Adipocyte (in vitro differentiated cells): ENCODE results near the gene MYL12A.
"Not testable (repeated sequence)": the region's sequence is repeated elsewhere in the genome, so short reads cannot be mapped to it uniquely, and the experiment has no call there.

Experiments used
- DNase-seq: peaks from one replicate; pipeline ENCODE4 v3.0.0-alpha.2; 2015; ENCODE audit warnings: low read depth
- H3K27me3 ChIP-seq: replicated peaks from 2 replicates; pipeline ENCODE4 v1.7.0; 2013; ENCODE audit warnings: mild to moderate bottlenecking, low read length, moderate library complexity; ENCODE audit not compliant: control insufficient read depth, insufficient read depth
- H3K36me3 ChIP-seq: 2 replicates; pipeline ENCODE4 v1.7.0; 2013; ENCODE audit warnings: low read length, mild to moderate bottlenecking, moderate library complexity; ENCODE audit not compliant: control insufficient read depth, insufficient read depth, severe bottlenecking
- H3K4me1 ChIP-seq: 2 replicates; pipeline ENCODE4 v1.7.0; 2013; ENCODE audit warnings: mild to moderate bottlenecking, low read length, moderate library complexity; ENCODE audit not compliant: control insufficient read depth, insufficient read depth
- H3K4me3 ChIP-seq: 2 replicates; pipeline ENCODE4 v1.7.0; 2013; ENCODE audit warnings: mild to moderate bottlenecking, low read length, moderate library complexity
- H3K9ac ChIP-seq: 2 replicates; pipeline ENCODE4 v1.7.0; 2013; ENCODE audit warnings: mild to moderate bottlenecking, low read length, moderate library complexity
- H3K9me3 ChIP-seq: 2 replicates; pipeline ENCODE4 v1.7.0; 2013; ENCODE audit warnings: mild to moderate bottlenecking, low read length, moderate library complexity; ENCODE audit not compliant: control insufficient read depth

MYL12A gene

DNA sequence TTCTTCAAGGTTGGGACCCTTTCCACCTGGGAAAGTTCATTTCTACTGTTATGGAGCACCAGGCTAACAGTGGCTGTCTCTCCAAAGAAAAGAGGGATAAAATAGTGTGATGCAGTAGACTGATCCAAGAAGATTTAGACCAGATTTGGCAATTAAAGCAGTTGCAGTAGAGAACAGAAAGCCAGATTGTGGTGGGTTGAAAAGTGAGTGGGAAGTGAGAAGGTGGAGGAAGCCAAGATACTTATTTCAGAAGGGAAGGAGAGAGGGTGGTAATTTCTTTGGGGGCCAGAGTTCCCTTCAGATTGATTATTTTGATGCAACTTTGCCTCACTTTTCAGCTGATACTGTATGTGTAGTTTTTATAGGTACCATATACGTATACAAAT, 22.3 kb downstream of the MYL12A start:
- no peak for DNase-seq
- H3K27me3 ChIP-seq, result no peaks in the 10 kb centered on the region
- peaks cover 58% of the 10 kb centered on the region for H3K4me1 ChIP-seq
- H3K4me3 ChIP-seq, result peak overlapping the region; percentile 50
- no peaks in the 10 kb centered on the region for H3K9me3 ChIP-seq
- no peak overlapping the region for H3K9ac ChIP-seq
- H3K36me3 ChIP-seq, result peaks cover 22% of the 10 kb centered on the region

DNA sequence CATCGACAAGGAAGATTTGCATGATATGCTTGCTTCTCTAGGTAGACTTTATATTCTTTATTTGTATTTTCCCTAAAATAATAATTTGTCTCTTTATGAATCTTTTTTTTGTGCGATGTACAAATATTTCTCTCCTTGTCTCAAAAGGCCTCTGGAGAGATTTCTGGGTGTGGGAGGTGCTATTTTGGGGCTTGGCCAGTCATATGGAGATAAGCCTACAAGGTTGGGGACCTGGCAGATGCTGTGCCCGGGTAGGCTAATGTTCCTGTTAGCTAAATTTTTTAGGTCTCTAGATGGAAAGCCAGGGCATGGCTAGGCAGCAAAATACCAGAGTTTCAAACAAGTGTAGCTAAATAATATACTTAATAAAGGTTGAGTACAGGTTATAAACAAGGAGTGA, 25.4 kb downstream of the MYL12A start:
- peaks cover 30% of the 10 kb centered on the region for H3K4me1 ChIP-seq
- H3K36me3 ChIP-seq, result peaks cover 54% of the 10 kb centered on the region
- no peaks in the 10 kb centered on the region for H3K9me3 ChIP-seq

DNA sequence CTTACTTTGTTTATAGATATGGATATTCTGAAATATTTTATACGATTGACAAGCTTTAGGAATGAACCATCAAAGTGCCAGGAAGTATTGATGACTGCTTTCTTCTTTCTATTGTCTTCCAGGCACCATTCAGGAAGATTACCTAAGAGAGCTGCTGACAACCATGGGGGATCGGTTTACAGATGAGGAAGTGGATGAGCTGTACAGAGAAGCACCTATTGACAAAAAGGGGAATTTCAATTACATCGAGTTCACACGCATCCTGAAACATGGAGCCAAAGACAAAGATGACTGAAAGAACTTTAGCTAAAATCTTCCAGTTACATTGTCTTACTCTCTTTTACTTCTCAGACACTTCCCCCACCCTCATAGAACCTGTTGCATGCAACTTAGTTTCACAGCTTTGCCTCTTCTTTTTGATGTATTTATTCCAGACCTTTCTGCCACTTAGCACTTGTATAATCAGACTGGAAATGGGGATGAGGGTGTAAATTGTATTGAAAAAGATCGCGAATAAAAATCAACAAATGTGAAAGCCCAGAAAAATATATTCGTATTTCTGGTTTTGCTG, 30.1 kb downstream of the MYL12A start:
- not testable (repeated sequence) for H3K4me3 ChIP-seq, DNase-seq, H3K27me3 ChIP-seq, H3K9me3 ChIP-seq, H3K9ac ChIP-seq
- Histone ChIP-seq H3K36me3 (peaks cover 67% of the 10 kb centered on the region), H3K4me1 (peaks cover 11% of the 10 kb centered on the region)

More for the DNA sequence above, 25.4 kb downstream of the MYL12A start:
- Histone ChIP-seq H3K4me3 (no peak overlapping the region), H3K9ac (no peak overlapping the region), H3K27me3 (no peaks in the 10 kb centered on the region)
- no peak for DNase-seq

DNA sequence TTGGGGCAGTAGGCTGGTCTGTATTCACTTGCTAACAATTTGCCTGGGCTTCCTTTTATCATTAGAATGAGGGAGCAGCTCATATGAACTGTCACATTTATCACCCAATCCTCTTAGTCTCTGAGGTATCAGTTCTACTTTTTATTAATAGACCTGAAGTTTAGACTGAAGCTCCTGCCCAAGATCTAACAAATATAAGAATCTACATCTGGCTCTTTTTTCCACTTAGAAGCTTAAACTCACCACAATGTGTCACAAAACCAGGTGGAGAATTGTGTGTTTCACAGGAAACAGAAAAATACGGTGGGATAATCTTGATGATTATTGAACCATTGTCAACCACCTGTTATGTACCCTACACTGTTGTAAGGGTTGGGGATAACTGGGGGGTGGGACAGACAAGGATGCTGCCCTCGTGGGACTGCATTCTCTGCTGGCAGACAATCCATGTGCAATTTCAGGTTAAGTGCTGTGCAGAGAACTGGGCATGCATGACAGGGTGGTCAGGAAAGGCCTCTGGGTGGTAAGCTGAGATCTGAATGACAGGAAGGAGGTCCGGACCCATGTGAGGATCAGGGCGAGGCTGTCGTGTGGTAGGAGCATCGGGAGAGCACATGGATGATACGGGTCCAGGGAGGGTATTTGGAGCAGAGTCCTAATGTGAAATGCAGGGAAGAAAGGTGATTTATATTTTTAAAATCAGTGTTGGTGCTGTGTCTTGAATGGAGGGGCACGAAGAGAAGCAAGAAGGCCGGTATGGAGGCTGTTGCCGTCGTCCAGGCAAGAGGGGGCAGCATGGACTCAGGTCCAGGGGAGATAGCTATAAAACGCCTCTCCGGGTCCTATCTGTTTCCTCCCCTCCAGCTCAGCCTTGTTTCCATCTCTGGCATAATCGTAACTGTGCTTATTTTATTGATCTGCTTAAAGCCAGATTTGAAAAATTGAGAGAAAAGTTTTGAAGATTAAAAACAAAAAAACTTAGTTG, 31.9 kb downstream of the MYL12A start:
- Histone ChIP-seq H3K27me3 (no peaks in the 10 kb centered on the region), H3K4me3 (no peak overlapping the region), H3K36me3 (peaks cover 49% of the 10 kb centered on the region), H3K4me1 (peaks cover 11% of the 10 kb centered on the region), H3K9ac (peak overlapping the region; percentile 41), H3K9me3 (no peaks in the 10 kb centered on the region)
- DNase-seq, result no peak

DNA sequence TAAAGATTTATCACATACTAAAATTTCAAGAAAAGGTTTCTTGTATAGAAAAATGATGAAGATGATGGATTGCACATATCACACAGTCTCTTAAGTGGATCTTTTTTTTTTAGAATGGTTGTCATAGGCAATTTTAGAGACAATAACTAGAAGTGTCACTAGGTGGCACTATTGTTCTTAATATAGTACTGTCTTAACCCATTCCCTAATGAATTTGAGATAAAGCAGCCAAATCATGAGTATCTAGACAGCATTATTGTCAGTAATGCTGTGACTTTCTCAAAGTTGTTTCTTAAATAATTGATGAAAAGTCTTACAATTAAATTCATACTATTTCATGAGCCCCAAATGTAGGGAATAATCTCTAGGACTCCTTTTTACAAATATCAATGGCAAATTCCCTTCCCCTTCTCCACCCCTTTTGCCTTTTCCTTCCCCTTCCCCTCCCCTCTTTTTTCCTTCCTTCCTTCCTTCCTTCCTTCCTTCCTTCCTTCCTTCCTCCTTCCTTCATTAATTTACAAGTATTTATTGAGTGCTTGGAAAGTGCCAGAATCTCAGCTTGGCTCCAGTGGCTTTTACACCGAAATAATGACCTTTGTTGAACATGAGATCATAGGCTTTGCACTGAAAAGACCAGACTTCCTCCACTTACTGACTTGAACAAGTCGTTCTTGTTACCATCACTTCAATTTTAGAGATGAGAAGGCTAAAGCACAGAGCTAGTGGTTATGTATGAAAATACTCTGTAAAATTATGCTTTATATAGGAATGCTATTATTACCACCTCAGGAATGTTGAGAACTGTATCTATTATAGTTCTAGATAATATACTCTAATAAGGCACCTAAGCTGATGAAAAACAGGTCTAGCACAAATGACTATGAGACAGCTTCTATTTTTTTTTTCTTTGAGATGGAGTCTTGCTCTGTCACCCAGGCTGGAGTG, 34.1 kb downstream of the MYL12A start:
- DNase-seq, result peak; percentile 94
- Histone ChIP-seq H3K4me1 (peaks cover 11% of the 10 kb centered on the region), H3K36me3 (peaks cover 27% of the 10 kb centered on the region), H3K27me3 (no peaks in the 10 kb centered on the region), H3K9me3 (no peaks in the 10 kb centered on the region), H3K4me3 (no peak overlapping the region), H3K9ac (peak overlapping the region; percentile 67)

DNA sequence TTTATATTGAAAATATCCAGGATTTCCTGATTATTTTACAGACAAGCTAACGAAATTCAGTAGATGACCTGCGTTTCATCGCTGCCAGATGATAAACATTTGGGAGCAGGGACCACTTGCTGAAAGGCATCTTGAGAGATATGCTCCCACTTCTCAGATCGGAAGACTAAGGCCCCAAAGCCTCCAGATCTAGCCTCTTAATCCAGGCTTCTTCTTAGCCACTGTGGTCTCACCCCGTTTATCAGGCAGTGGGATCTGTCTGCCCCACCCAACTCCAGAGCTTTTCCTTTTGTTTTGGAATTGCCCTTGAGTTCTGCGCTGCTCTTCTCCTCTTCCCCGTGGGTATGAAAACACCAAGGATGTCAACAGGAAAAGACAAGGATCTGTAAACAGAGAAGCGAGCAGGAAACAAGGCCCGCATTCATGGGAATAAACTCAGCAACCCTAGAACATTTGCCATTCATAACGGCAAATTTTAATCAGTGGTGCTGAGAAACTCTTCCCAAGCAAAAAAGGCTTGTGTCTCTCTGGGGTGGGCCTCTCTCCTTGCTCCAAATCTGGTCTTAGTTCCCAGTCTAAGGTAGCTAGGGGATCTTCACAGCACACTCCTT, 35.8 kb downstream of the MYL12A start:
- Histone ChIP-seq H3K36me3 (peaks cover 10% of the 10 kb centered on the region), H3K9ac (no peak overlapping the region), H3K9me3 (no peaks in the 10 kb centered on the region), H3K27me3 (no peaks in the 10 kb centered on the region), H3K4me1 (peaks cover 11% of the 10 kb centered on the region), H3K4me3 (no peak overlapping the region)
- no peak for DNase-seq

DNA sequence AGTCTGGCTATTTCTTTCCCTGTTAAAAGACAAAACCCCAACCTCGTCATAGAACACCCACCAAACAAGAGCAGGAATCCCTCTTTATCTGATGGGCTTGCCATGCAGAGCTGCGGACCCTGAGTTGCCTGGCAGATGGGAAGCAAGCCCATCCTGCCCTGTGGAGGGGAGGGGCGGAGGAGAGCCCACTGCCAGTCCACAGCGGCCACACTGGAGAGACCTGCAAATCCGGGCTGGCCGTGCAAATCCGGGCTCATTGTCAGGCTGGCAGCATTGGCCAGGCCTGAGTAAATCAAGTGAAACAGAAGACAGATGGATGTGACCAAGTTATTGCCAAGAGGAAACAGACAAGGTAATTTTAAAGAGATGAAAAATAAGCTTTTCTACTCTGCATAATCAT, 36.3 kb downstream of the MYL12A start:
- DNase-seq, result no peak
- no peak overlapping the region for H3K9ac ChIP-seq
- peaks cover 5% of the 10 kb centered on the region for H3K36me3 ChIP-seq
- no peak overlapping the region for H3K4me3 ChIP-seq
- H3K27me3 ChIP-seq, result no peaks in the 10 kb centered on the region
- H3K9me3 ChIP-seq, result no peaks in the 10 kb centered on the region
- peaks cover 11% of the 10 kb centered on the region for H3K4me1 ChIP-seq

DNA sequence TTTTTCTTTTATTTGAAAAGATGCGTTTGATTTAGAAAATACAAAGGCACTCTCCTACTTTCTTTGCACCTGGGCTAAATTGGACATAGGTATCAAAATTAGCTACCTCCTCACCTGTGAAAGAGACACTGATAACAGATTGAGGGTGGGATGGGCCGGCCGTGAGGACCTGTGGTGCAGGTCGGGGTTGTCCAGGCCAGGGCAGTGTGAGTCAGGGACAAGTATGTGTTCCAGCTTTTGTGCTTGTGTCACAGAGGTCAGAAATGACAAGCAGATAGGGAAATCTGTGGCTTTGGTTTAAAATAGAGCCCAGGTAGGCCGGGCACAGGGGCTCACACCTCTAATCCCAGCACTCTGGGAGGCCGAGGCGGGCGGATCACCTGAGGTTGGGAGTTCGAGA, 36.9 kb downstream of the MYL12A start:
- H3K27me3 ChIP-seq, result no peaks in the 10 kb centered on the region
- H3K36me3 ChIP-seq, result no peaks in the 10 kb centered on the region
- DNase-seq, result no peak
- peaks cover 11% of the 10 kb centered on the region for H3K4me1 ChIP-seq
- no peak overlapping the region for H3K9ac ChIP-seq
- no peaks in the 10 kb centered on the region for H3K9me3 ChIP-seq
- no peak overlapping the region for H3K4me3 ChIP-seq

DNA sequence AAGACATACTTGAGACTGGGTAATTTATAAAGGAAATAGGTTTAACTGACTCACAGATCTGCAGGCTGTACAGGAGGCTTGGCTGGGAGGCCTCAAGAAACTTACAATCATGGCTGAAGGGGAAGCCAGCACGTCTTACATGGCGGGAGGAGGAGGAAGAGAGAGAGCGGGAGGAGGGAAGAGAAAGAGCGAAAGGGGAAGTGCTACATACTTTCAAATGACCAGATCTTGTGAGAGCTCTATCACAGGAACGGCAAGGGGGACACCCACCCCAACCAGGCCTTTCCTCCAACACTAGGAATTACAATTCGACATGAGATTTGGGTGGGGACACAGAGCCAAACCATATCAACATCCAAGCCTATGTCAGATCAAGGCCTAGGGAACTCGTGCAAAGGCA, 38.6 kb downstream of the MYL12A start:
- H3K4me1 ChIP-seq, result peaks cover 7% of the 10 kb centered on the region
- H3K4me3 ChIP-seq, result no peak overlapping the region
- no peaks in the 10 kb centered on the region for H3K36me3 ChIP-seq
- H3K9ac ChIP-seq, result no peak overlapping the region
- no peaks in the 10 kb centered on the region for H3K27me3 ChIP-seq
- peaks cover 7% of the 10 kb centered on the region for H3K9me3 ChIP-seq
- DNase-seq, result no peak

DNA sequence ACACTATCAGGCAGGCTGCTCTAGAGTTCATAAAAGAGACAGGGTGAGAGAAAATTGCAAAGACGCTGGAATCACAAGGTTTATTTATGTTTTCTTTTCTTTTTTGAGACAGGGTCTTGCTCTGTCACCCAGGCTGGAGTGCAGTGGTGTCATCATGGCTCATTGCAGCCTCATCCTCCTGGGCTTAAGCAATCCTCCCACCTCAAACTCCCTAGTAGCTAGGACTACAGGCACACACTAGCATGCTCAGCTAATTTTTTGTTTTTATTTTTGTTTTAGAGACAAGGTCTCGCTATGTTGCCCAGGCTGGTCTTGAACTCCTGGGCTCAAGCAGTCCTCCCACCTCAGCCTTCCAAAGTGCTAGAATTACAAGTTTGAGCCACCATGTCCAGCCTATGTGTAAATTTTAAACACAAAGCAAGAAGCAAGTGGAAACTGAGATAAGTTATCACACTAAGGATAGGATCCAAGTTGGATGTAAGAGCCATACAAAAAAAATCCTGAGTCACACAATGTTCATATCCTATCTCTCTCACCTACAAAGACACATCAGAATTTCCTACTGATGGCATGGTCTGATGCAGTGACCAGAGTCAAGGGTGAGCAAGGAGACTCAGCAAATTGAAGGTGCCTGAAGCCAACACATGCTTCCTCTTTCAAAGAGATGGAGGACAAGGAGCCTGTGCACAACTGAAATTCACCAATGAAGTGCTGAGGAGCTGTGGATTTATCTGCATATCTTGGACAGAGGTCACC, 45.8 kb downstream of the MYL12A start:
- Histone ChIP-seq H3K9me3 (peaks cover 7% of the 10 kb centered on the region), H3K27me3 (no peaks in the 10 kb centered on the region), H3K9ac (no peak overlapping the region), H3K36me3 (no peaks in the 10 kb centered on the region), H3K4me1 (peaks cover 13% of the 10 kb centered on the region), H3K4me3 (no peak overlapping the region)
- no peak for DNase-seq
